Effector CD4-positive, alpha-beta T cell (primary cell): ENCODE results near the gene OR2F2.

Source experiments
- DNase-seq: peaks from one replicate; pipeline ENCODE4 v3.0.0-alpha.2; 2020

The OR2F2 gene

GRCh38 chr7:143979998-143980397 is 45.0 kb downstream of the OR2F2 start:
- no peak for DNase-seq

GRCh38 chr7:143980746-143981510 is 45.9 kb downstream of the OR2F2 start:
- no peak for DNase-seq

GRCh38 chr7:143983960-143984359 is 48.9 kb downstream of the OR2F2 start:
- no peak for DNase-seq
